ENCODE measurements around the gene TMEM229A. TPM values are rescaled to one million over a fixed set of nuclear protein-coding genes. Genes with fewer than 3 reads are reported as not detected.

The TMEM229A gene
- total and polyA plus RNA-seq, 2 donors (not counting 3 experiments of a cell fraction or from before 2014, with no cell fraction given), result not detected

- no peaks in the 10 kb centered on the region for H4K20me1 ChIP-seq (replicated peaks; ENCODE audit: control insufficient read depth, extremely low read depth, insufficient read depth, low read length)
- H3K4me2 ChIP-seq (ENCODE audit: insufficient read depth, low read length), result no peak overlapping the region
- TF ChIP-seq FOS (IDR thresholded peaks at IDR 0.05; ENCODE audit: borderline replicate concordance, insufficient read depth, low read length) (no peak), GATA2 (IDR thresholded peaks at IDR 0.05; ENCODE audit: insufficient read depth, insufficient read length, low read depth, low read length) (no peak), CTCF (IDR thresholded peaks at IDR 0.05; ENCODE audit: extremely low read depth in 1 of 2, insufficient read depth in 1 of 2, low read depth in 1 of 2, low read length in 2 of 2) (no peak), MYC (IDR thresholded peaks at IDR 0.05; ENCODE audit: low read depth, low read length) (no peak), EZH2 (IDR thresholded peaks at IDR 0.05; ENCODE audit: borderline replicate concordance, low read depth, low read length, severe bottlenecking) (no peak), MAX (IDR thresholded peaks at IDR 0.05; ENCODE audit: insufficient read depth, insufficient read length) (no peak)
- H3K36me3 ChIP-seq (ENCODE audit: control insufficient read depth in 2 of 2, extremely low read depth in 1 of 2, insufficient read depth in 2 of 2, low read length in 2 of 2), result no peaks in the 10 kb centered on the region
- ChIA-PET POLR2A (no interaction called here), CTCF (no interaction called here)
- peaks cover 0 to 2% of the 10 kb centered on the region in 2 experiments for H3K27me3 ChIP-seq (ENCODE audit: control insufficient read depth in 2 of 2, insufficient read depth in 2 of 2, low read length in 2 of 2)
- no peak overlapping the region for H3K27ac ChIP-seq (ENCODE audit: insufficient read depth, low read depth, low read length)
- H3K9ac ChIP-seq (replicated peaks; ENCODE audit: extremely low read depth, insufficient read depth, low read length), result no peak overlapping the region
- no TSS peak for BruUV-seq (replicated peaks)
- DNase-seq (ENCODE audit: low read depth, low spot score), result no peak
- H3K79me2 ChIP-seq (ENCODE audit: control insufficient read depth, insufficient read depth, low read length), result no peaks in the 10 kb centered on the region
- H3K4me1 ChIP-seq (ENCODE audit: control insufficient read depth, extremely low read depth, insufficient read depth, low read length), result peaks cover 14% of the 10 kb centered on the region
- H3K9me3 ChIP-seq (replicated peaks; ENCODE audit: control insufficient read depth, insufficient read depth, low read length), result no peaks in the 10 kb centered on the region
- no peaks in the 10 kb centered on the region for H3K9me1 ChIP-seq (replicated peaks; ENCODE audit: control insufficient read depth, extremely low read depth, insufficient read depth, low read length)
- intact Hi-C loops (cut with micrococcal nuclease), result no loop called here
- H3K4me3 ChIP-seq (replicated peaks in 1 of 3; ENCODE audit: insufficient read depth in 1 of 3, low read depth in 1 of 3, low read length in 3 of 3), result no peak overlapping the region
- dilution Hi-C loops (cut with MboI; ENCODE audit: extremely low pct_ligation_motif_present, low sequenced_read_pairs), result no loop called here
- H2AFZ ChIP-seq (ENCODE audit: low read depth, low read length), result no peak overlapping the region
- FAIRE-seq, result no peak
Measured at GRCh38 chr7:124074007-124074406, 41.1 kb upstream of the TMEM229A start.
